HG02610 (cell line): ENCODE measurements around the gene PDE5A.
"Not testable (repeated sequence)": the region's sequence is repeated elsewhere in the genome, so short reads cannot be mapped to it uniquely, and the experiment has no call there.

Source experiments
- ATAC-seq: cut with Tn5 transposase; IDR thresholded peaks from one replicate; pipeline ENCODE4 v1.9.1; 2021; ENCODE audit warnings: mild to moderate bottlenecking, moderate library complexity; ENCODE audit not compliant: unreplicated experiment

PDE5A gene

DNA sequence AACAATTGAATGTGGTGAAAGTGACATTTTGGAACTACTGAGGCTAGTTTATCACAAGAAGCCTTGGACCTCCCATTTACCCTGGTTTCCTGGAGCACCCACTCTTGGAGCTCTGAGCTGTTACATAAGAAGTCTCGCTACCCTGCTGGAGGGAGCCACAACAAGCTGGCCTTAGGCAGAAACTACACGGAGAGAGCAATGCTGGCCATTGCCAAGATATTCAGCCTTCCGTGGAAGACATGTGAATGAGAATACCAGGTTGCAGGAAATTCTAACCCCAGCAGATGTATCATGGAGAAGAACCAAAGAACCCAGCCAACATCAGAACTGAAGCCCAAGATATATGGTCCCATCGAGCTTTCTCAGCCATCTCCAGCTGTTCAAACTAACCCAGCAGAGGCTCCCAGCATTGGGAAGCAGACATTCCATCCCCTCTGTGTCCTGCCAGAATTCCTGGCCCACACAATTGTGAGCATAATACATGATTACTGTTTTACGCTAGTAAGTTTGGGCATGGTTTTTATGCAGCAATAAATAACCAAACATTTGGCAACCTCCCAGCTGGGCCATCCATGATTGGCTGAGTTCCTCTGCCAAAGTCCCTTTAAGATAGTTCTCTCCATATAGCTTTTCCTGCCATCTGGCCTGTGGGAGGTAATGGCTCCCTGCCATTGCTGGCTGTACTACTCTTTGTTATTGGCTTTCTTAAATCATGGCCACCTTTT lies 17.9 kb upstream of the PDE5A start:
- no peak for ATAC-seq

DNA sequence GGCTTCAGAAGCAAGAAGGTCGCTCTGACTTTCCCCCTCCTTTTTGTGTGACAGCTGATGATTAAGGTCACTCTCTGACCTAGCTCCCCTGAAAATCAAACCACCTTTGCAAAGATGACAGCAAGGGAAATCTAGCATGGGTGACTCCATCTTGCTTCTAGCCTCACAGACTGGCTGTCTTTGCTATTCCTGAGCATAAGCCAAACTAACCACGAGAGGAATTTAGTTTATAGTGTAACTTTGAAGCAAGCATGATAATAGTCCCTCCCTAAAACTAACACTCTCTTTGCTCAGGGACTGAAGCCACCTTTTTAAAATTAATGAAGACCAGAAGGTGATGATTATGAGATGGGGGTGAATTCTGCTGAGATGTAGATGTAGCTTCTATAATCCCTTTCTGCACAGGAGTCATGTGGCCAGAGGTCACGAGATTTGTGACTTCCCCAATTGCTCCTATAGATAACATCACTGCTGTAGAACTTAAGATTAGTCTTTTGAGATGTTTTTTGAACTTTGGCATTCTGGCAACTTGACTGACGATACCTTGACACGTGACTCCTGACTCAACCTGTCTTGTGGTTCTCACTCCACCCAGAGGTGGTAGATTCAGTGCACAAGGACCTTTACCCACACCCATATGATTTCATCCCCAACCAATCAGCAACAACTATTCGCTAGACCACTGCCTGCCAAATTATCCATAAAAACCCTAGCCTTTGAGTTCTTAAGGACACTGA lies 14.9 kb upstream of the PDE5A start:
- no peak for ATAC-seq

DNA sequence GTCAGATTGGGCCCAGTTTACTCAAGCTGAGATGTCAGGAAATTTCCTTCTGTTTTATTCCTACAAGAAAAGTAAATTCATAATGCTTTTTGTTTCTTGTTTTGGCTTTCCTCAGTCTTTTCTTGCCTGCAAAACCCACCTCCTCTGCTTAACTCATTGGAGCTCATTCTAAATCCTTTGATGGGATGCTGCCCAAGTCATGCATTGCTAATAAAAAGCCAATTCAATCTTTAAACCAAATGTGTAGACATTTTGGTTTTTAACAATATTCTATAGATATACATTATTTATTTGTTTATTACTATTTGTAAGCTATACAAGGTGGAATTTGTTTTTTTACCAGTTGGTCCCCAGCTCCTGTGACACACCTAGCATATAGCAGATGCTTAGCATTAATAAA lies 13.2 kb upstream of the PDE5A start:
- ATAC-seq = no peak

- ATAC-seq = no peak
Observed at GRCh38 chr4:119638359-119638758, 9.8 kb upstream of the PDE5A start.

DNA sequence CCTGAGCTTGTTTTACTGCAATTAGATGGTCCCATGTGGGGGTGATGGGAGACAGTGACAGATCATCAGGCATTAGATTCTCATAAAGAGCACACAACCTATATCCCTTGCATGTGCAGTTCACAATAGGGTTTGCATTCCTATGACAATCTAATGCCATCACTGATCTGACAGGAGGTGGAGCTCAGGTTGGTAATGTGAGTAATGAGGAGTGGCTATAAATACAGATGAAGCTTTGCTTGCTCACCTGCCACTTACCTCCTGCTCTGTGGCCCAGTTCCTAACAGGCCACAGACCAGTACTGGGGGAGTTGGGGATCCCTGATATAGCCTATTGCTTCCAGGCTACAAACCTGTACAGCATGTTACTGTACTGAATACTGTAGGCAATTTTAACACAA lies 8.2 kb upstream of the PDE5A start:
- ATAC-seq = not testable (repeated sequence)

GRCh38 chr4:119632216-119632615 lies 3.6 kb upstream of the PDE5A start:
- no peak for ATAC-seq

DNA sequence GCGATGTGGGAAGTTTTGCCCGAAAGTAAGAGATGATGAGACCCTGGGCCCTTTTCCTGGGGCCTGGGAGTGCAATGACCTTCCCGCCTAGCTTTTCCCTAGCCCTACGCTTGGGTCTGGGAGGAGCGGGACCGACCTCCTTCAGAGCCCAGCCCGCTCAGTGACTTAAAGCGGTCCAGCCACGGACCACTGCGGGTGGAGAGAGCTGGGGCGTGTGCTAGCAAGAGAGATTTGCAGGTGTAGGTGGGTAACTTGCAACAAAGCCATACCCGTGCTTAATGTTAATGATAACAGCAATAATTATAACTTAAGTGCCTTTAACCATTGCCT lies 503 bp upstream of the PDE5A start:
- ATAC-seq = peak; percentile 32

DNA sequence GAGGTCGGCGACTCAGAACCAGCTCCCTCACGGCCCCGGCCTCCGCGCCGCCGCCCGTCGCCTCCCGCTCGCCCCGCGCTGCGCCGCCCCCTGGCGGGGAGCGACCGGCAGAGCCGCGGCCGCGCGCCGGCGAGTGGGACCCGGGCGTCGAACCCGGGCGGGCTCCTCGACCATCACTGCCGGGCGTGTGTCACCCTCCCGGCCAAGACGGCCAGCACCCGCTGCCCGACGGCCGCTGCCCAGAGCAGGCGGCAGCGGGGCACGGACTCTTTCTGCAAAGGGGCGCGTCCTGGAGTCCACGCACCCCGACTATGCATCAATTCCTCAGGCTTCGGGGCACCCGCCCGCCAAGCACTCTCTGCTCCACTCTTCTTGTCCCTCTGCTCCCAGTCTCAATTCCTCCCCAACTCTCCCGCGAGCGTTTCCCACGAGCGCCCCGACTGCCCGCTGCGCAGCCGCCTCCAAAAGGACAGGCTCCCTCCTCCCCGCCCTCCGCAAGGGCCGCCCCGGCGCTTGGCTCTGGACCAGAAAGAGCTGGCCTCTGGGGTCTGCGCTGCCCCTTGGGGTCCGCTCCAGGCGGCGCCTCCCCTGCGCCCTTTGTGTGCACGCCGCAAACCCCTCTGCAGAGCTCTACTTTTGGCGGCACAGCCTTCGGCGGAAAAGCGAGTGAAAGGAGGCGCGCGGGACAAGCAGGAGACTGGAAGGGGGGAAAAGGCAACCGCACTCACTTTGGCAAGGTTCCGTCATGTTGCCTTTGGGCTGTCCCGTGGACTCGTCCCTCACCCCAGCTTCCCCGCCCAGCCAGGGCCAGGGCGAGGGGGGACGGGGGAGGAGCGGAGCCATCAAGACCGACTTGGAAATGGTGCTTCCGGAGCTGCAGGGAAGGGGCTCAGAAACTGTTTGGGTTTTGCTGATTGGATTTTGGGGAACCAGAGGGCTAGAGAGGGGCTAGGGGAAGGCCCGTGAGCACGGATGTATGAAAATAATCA lies 1.0 kb downstream of the PDE5A start:
- ATAC-seq = peak; percentile 57

GRCh38 chr4:119626943-119627266 lies 1.7 kb downstream of the PDE5A start:
- ATAC-seq = no peak

DNA sequence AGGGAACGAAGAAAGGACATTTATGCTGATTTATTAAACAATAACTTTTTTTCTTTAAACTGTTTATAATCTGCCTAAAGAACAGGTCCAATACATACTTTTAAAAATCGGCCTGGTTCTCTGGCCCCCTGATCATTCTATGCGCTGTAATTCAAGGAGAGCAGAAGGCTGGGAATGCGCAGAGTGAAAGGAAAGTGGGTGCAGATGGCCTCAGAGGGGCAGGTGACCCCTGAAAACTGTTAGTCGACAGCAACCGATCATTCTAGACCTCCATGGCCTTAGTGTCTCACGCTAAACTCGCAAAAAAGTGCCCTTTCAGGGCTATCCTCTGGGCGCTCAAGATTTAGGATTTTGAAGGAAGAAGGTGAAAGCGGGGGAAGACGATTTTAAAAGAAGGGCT lies 2.2 kb downstream of the PDE5A start:
- no peak for ATAC-seq

GRCh38 chr4:119625761-119626160 lies 2.8 kb downstream of the PDE5A start:
- ATAC-seq = no peak

DNA sequence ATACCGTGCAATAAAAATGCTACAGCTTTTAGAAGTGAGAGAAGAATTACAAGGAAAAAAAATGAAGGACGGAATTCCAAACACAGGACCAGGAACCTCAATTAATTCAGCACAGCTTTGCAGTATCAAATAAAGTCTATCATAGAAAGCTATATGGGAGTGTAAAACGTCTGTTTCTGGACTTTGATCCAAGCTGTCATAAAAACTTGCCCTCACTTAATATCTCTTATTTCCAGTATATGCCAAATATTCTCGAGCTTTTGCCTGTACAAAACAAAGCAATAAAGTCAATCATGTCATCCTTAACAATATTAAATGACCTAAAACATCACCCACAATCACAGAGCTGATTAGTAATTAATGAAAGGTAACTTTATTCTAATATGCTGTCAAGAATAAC lies 4.2 kb downstream of the PDE5A start:
- no peak for ATAC-seq

GRCh38 chr4:119623025-119623424 lies 5.6 kb downstream of the PDE5A start:
- ATAC-seq = no peak

- no peak for ATAC-seq
Observed at GRCh38 chr4:119615068-119615719, 13.4 kb downstream of the PDE5A start.

GRCh38 chr4:119604266-119604665 lies 24.3 kb downstream of the PDE5A start:
- no peak for ATAC-seq

- no peak for ATAC-seq
Observed at GRCh38 chr4:119602366-119602765, 26.2 kb downstream of the PDE5A start.

DNA sequence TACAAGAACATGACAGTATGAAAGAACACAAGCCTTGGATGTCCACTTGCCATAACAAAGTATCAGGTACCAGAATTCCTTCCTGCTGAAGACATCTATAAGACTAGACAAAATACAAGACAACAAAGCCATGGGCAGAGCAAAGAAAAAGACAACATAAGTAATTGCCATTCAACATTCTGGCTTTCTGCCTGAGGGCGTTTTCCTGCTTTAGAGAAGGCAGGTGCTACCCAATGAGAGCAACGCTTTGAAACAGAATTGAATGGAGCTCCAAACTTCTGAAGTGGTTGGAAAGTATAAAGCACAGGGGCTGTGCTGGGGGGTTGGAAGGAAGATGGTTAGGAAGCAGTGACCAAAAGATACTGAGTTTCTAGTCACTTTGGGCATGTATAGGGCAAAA lies 30.1 kb downstream of the PDE5A start:
- no peak for ATAC-seq

- ATAC-seq = no peak
Observed at GRCh38 chr4:119597377-119597776, 31.2 kb downstream of the PDE5A start.

DNA sequence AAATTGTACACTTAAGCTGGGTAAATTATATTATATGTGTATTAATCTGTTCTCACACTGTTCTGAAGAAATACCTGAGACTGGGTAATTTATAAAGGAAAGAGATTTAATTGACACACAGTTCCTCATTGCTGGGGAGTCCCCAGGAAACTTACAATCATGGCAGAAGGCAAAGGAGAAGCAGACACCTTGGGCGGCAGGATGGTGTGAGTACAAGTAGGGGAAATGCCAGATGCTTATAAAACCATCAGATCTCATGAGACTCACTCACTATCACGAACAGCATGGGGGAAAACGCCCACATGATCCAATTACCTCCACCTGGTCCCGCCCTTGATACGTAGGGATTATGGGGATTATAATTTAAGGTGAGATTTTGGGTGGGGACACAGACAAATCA lies 34.9 kb downstream of the PDE5A start:
- no peak for ATAC-seq

- no peak for ATAC-seq
Observed at GRCh38 chr4:119592830-119593229, 35.8 kb downstream of the PDE5A start.

DNA sequence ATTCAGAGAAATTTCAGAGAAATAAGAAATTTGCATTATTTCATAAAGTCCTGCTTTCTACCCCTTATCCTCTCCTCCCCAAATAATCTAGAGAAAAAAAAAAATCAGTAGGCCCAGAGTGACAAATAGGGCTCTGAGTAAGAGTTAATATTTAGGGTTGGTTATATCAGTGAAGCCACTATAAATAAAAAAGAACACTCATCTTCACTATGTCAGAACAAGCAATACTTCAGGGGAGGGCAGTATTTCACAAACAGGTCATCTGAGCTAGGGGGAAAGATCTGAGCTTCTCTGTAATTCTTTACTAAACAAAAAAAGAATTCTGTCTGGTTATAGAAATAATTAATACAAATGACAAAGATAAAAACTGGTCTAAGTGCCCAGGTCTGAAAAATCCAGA lies 39.4 kb downstream of the PDE5A start:
- ATAC-seq = no peak
